ENCODE data around the gene CEP152.

The CEP152 gene

GRCh38 chr15:48766196-48766595, 44.7 kb downstream of the CEP152 start:
- Histone ChIP-seq H3K9me3 (ENCODE audit: insufficient read depth, low read length) (no peaks in the 10 kb centered on the region), H3K36me3 (replicated peaks; ENCODE audit: low read depth, low read length) (peaks cover 36% of the 10 kb centered on the region)

DNA sequence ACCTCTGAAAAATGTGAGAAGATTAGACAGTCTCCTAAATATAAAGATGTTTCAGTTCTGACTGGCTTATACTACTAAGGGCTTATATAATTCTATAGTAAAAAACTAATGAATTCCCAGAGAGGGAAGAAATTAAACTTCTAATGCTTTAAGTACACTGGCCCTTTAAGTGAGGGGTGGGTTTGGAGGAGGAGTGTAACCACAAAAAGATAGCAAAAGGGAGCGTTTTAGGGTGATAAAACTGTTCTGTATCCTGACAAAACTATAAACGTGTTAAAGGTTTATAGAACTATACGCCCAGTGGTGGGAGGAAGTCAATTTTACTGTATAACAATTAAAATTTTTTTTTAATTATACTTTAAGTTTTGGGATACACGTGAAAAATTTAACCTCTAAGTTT, 45.8 kb downstream of the CEP152 start:
- Histone ChIP-seq H3K27ac (ENCODE audit: low read length) (no peak overlapping the region), H3K27me3 (ENCODE audit: low read depth, low read length) (no peaks in the 10 kb centered on the region), H3K4me3 (ENCODE audit: low read length) (no peak overlapping the region), H3K9me3 (ENCODE audit: insufficient read depth, low read length) (no peaks in the 10 kb centered on the region), H3K9ac (ENCODE audit: low read length) (no peak overlapping the region), H3K79me2 (ENCODE audit: low read length) (no peaks in the 10 kb centered on the region), H3K36me3 (replicated peaks; ENCODE audit: low read depth, low read length) (peaks cover 35% of the 10 kb centered on the region), H3K4me1 (ENCODE audit: low read length) (peaks cover 9% of the 10 kb centered on the region), H3K4me2 (ENCODE audit: low read length) (no peak overlapping the region), H4K20me1 (ENCODE audit: insufficient read depth, low read length) (no peaks in the 10 kb centered on the region), H2AFZ (ENCODE audit: low read depth, low read length) (no peak overlapping the region)
- TF ChIP-seq CTCF (IDR thresholded peaks at IDR 0.05; ENCODE audit: low read depth, low read length) = no peak
- TF ChIP-seq EZH2phosphoT487 (IDR thresholded peaks at IDR 0.05; ENCODE audit: low read depth) = no peak

More at GRCh38 chr15:48766196-48766595, 44.7 kb downstream of the CEP152 start:
- H3K27me3 ChIP-seq (ENCODE audit: low read depth, low read length) = no peaks in the 10 kb centered on the region
- no peak overlapping the region for H2AFZ ChIP-seq (ENCODE audit: low read depth, low read length)
- H3K4me1 ChIP-seq (ENCODE audit: low read length) = peaks cover 9% of the 10 kb centered on the region
- H3K9ac ChIP-seq (ENCODE audit: low read length) = no peak overlapping the region
- H4K20me1 ChIP-seq (ENCODE audit: insufficient read depth, low read length) = no peaks in the 10 kb centered on the region
- no peak for TF ChIP-seq EZH2phosphoT487 (IDR thresholded peaks at IDR 0.05; ENCODE audit: low read depth)
- TF ChIP-seq CTCF (IDR thresholded peaks at IDR 0.05; ENCODE audit: low read depth, low read length) = no peak
- peak overlapping the region; percentile 36; the same call in 1 of the 2 replicates for H3K4me2 ChIP-seq (ENCODE audit: low read length)
- H3K79me2 ChIP-seq (ENCODE audit: low read length) = no peaks in the 10 kb centered on the region
- H3K4me3 ChIP-seq (ENCODE audit: low read length) = no peak overlapping the region
- no peak overlapping the region for H3K27ac ChIP-seq (ENCODE audit: low read length)

- no peak overlapping the region for H3K4me2 ChIP-seq (ENCODE audit: low read length)
- H2AFZ ChIP-seq (ENCODE audit: low read depth, low read length) = no peak overlapping the region
- H3K4me3 ChIP-seq (ENCODE audit: low read length) = no peak overlapping the region
- TF ChIP-seq EZH2phosphoT487 (IDR thresholded peaks at IDR 0.05; ENCODE audit: low read depth) (no peak), CTCF (IDR thresholded peaks at IDR 0.05; ENCODE audit: low read depth, low read length) (no peak)
- no peaks in the 10 kb centered on the region for H3K79me2 ChIP-seq (ENCODE audit: low read length)
- H3K4me1 ChIP-seq (ENCODE audit: low read length) = peaks cover 3% of the 10 kb centered on the region
- H3K9me3 ChIP-seq (ENCODE audit: insufficient read depth, low read length) = no peaks in the 10 kb centered on the region
- H3K9ac ChIP-seq (ENCODE audit: low read length) = no peak overlapping the region
- H3K27ac ChIP-seq (ENCODE audit: low read length) = no peak overlapping the region
- H3K27me3 ChIP-seq (ENCODE audit: low read depth, low read length) = no peaks in the 10 kb centered on the region
- peaks cover 31% of the 10 kb centered on the region for H3K36me3 ChIP-seq (replicated peaks; ENCODE audit: low read depth, low read length)
- no peaks in the 10 kb centered on the region for H4K20me1 ChIP-seq (ENCODE audit: insufficient read depth, low read length)
Measured at GRCh38 chr15:48761393-48762158, 49.3 kb downstream of the CEP152 start.

GRCh38 chr15:48759921-48760320, 50.9 kb downstream of the CEP152 start:
- peaks cover 43% of the 10 kb centered on the region for H3K36me3 ChIP-seq (replicated peaks; ENCODE audit: low read depth, low read length)
- H3K9ac ChIP-seq (ENCODE audit: low read length) = no peak overlapping the region
- TF ChIP-seq CTCF (IDR thresholded peaks at IDR 0.05; ENCODE audit: low read depth, low read length) = no peak
- TF ChIP-seq EZH2phosphoT487 (IDR thresholded peaks at IDR 0.05; ENCODE audit: low read depth) = no peak
- H3K4me1 ChIP-seq (ENCODE audit: low read length) = peaks cover 9% of the 10 kb centered on the region
- no peaks in the 10 kb centered on the region for H3K79me2 ChIP-seq (ENCODE audit: low read length)
- H3K4me2 ChIP-seq (ENCODE audit: low read length) = no peak overlapping the region
- no peaks in the 10 kb centered on the region for H3K9me3 ChIP-seq (ENCODE audit: insufficient read depth, low read length)
- H3K27ac ChIP-seq (ENCODE audit: low read length) = no peak overlapping the region
- H3K4me3 ChIP-seq (ENCODE audit: low read length) = no peak overlapping the region
- H3K27me3 ChIP-seq (ENCODE audit: low read depth, low read length) = no peaks in the 10 kb centered on the region
- H2AFZ ChIP-seq (ENCODE audit: low read depth, low read length) = no peak overlapping the region
- H4K20me1 ChIP-seq (ENCODE audit: insufficient read depth, low read length) = no peaks in the 10 kb centered on the region
